PFSK-1 (cell line): ENCODE data around the gene GNAI1.

ENCODE experiments used
- POLR2AphosphoS5 ChIP-seq: IDR thresholded peaks from 2 replicates; pipeline ENCODE4 v1.6.1; 2012; ENCODE audit warnings: low read depth, mild to moderate bottlenecking, control low read depth, low read length, moderate library complexity
- SIN3A ChIP-seq: IDR thresholded peaks from 2 replicates; pipeline ENCODE4 v1.6.1; 2012; ENCODE audit warnings: mild to moderate bottlenecking, low read length, moderate library complexity, borderline replicate concordance; ENCODE audit not compliant: insufficient read depth
- TAF1 ChIP-seq: IDR thresholded peaks from 2 replicates; pipeline ENCODE4 v1.6.1; 2012; ENCODE audit warnings: low read length, control low read depth, borderline replicate concordance; ENCODE audit not compliant: insufficient read depth
- TF ChIP-seq, protein P1 (sequence below), 2 experiments: IDR thresholded peaks; 2 replicates each; pipeline versions ENCODE4 v1.6.1 to v1.8.0; 2011 to 2012; ENCODE audit warnings: low read depth in 2 of 2, low read length in 2 of 2, control low read depth in 1 of 2, inconsistent platforms in 1 of 2, mild to moderate bottlenecking in 1 of 2, moderate library complexity in 1 of 2; ENCODE audit not compliant: insufficient read depth in 1 of 2

- TF ChIP-seq, protein P1, sequence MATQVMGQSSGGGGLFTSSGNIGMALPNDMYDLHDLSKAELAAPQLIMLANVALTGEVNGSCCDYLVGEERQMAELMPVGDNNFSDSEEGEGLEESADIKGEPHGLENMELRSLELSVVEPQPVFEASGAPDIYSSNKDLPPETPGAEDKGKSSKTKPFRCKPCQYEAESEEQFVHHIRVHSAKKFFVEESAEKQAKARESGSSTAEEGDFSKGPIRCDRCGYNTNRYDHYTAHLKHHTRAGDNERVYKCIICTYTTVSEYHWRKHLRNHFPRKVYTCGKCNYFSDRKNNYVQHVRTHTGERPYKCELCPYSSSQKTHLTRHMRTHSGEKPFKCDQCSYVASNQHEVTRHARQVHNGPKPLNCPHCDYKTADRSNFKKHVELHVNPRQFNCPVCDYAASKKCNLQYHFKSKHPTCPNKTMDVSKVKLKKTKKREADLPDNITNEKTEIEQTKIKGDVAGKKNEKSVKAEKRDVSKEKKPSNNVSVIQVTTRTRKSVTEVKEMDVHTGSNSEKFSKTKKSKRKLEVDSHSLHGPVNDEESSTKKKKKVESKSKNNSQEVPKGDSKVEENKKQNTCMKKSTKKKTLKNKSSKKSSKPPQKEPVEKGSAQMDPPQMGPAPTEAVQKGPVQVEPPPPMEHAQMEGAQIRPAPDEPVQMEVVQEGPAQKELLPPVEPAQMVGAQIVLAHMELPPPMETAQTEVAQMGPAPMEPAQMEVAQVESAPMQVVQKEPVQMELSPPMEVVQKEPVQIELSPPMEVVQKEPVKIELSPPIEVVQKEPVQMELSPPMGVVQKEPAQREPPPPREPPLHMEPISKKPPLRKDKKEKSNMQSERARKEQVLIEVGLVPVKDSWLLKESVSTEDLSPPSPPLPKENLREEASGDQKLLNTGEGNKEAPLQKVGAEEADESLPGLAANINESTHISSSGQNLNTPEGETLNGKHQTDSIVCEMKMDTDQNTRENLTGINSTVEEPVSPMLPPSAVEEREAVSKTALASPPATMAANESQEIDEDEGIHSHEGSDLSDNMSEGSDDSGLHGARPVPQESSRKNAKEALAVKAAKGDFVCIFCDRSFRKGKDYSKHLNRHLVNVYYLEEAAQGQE (IDR thresholded peaks at IDR 0.05; ENCODE audit: insufficient read depth in 1 of 2, low read depth in 2 of 2, low read length in 2 of 2), result no peak
- no peak for TF ChIP-seq SIN3A
- TF ChIP-seq POLR2AphosphoS5, result no peak
- TF ChIP-seq TAF1, result no peak
Observed at GRCh38 chr7:80243425-80243824, 108.8 kb downstream of the GNAI1 start.
